GM12865 (cell line): ENCODE results near the gene PPFIA2.

Experiments
- DNase-seq: peaks from one replicate; pipeline ENCODE4 v3.0.0; 2010; ENCODE audit warnings: low read depth
- H3K4me3 ChIP-seq: 2 replicates; pipeline ENCODE4 v1.5.1; 2011; ENCODE audit warnings: mild to moderate bottlenecking, low read depth, low read length, control low read depth
- TF ChIP-seq, protein P1 (sequence below): IDR thresholded peaks from 2 replicates; pipeline ENCODE4 v1.5.1; 2011; ENCODE audit warnings: low read length, control low read depth, low read depth, inconsistent platforms; ENCODE audit not compliant: insufficient read depth; ENCODE audit errors: missing control alignments

The PPFIA2 gene

DNA sequence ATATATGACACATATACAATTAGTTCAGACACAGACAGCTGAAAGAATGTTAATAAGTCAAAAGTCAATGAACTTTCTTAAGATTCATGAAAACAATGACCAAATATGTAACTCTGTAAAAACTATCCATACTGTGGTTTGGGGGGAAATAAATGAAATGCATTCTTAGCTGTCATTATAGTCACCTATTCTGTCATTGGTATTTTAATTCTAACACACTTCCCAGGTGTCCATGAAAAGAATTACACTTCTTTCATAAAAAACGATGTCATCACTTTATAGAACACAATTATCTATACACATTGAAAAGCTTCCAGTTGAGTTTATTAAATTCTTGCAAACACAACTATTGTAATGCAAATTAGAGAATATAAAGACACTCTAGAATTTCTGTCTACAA lies 35.8 kb downstream of the PPFIA2 start:
- TF ChIP-seq, protein P1, sequence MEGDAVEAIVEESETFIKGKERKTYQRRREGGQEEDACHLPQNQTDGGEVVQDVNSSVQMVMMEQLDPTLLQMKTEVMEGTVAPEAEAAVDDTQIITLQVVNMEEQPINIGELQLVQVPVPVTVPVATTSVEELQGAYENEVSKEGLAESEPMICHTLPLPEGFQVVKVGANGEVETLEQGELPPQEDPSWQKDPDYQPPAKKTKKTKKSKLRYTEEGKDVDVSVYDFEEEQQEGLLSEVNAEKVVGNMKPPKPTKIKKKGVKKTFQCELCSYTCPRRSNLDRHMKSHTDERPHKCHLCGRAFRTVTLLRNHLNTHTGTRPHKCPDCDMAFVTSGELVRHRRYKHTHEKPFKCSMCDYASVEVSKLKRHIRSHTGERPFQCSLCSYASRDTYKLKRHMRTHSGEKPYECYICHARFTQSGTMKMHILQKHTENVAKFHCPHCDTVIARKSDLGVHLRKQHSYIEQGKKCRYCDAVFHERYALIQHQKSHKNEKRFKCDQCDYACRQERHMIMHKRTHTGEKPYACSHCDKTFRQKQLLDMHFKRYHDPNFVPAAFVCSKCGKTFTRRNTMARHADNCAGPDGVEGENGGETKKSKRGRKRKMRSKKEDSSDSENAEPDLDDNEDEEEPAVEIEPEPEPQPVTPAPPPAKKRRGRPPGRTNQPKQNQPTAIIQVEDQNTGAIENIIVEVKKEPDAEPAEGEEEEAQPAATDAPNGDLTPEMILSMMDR, result no peak

DNA sequence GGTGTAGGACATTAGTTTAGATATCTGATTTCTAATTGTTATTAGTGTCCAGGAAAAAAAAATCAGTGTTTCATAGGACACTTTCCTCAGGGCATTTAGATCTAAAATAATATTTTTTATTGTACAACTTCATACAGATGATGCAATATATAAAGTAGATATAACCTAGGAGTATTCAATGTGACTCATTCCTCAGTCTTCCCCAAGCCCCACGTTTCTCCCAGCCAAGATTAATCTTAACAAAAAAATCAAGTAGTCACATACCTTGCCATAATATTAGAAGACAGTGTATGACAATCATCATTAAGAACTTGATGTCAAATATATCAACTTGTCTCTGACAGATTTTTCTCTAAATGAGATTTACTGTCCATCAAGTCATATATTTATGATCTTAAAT lies 37.1 kb downstream of the PPFIA2 start:
- no peak overlapping the region for H3K4me3 ChIP-seq
- DNase-seq, result no peak
- TF ChIP-seq, protein P1, result no peak

More for the DNA sequence above, 35.8 kb downstream of the PPFIA2 start:
- DNase-seq, result no peak
- no peak overlapping the region for H3K4me3 ChIP-seq

DNA sequence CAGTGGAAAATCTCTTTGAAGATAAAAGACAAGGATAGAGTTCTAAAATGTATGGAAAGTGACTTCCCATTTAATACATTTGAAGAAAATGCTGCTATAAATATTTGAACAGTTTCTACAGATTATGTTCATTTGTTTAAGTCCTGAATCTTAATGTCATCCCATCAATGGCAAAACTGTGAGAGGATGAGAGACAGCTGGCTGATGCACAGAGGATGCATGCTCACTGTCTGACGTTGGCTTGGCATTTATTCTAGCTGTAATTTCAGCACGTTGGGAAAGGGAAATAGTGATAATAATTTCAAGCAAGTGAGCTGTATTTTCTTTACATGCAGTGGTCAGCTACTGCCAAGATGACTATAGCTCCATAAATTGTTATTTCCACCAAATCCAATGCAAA lies 40.5 kb downstream of the PPFIA2 start:
- no peak overlapping the region for H3K4me3 ChIP-seq
- DNase-seq, result no peak
- TF ChIP-seq, protein P1, result no peak

DNA sequence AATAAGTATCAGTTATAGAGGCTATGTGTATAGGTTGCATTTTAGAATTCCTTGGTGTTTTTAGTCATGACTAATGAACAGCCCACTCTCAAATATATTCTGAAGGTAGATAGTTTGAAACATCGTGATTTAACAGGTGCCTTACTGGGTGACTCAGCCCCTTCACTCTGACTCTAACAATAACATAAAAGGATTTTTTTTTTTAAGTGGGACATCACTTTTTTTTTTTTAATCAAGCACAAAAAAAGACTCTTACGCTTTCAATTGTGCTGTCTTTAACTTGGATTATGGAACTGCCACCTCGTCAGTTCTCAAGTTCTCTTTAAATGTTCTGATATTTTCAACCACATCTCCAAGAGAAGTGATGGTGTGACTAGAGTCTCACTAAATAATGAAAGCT lies 46.6 kb downstream of the PPFIA2 start:
- no peak overlapping the region for H3K4me3 ChIP-seq
- DNase-seq, result no peak
- TF ChIP-seq, protein P1, result no peak

DNA sequence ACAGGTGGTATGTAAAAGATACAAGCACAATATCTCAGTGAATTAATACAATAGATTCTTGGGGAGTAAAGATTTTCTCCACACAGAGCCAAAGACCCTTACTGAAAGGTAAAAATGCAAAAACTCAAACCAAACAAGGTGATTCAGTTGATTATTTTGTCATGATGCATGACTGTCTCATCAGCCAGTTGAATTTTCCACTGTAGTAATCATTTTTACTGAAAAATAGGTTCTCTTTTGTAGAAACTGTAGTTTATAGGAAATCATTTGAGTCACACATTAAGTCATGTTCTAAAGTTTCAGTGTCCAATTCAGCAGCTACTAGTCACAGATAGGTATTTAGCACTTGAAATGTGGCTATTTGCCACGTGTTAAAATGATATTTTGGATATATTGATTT lies 53.6 kb downstream of the PPFIA2 start:
- no peak for DNase-seq
- no peak overlapping the region for H3K4me3 ChIP-seq
- TF ChIP-seq, protein P1, result no peak

DNA sequence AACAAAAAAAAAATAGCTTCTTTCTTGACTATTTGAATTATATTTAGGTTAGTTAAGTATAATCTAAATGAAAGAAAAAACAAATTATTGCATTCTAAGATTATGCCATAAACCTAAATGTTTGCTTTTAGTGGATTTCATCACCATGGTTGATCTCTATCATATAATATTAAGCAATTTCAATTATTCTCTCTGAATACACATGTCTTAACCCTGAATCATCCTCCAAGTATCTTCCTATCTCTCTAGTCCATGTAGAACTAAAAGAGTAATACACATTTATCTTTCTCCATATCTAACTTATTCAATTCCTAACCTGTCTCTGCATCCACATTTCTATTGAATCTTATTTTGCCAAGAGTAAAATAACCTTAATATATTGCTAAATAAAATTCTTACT lies 59.6 kb downstream of the PPFIA2 start:
- DNase-seq, result no peak
- TF ChIP-seq, protein P1, result no peak
- no peak overlapping the region for H3K4me3 ChIP-seq

DNA sequence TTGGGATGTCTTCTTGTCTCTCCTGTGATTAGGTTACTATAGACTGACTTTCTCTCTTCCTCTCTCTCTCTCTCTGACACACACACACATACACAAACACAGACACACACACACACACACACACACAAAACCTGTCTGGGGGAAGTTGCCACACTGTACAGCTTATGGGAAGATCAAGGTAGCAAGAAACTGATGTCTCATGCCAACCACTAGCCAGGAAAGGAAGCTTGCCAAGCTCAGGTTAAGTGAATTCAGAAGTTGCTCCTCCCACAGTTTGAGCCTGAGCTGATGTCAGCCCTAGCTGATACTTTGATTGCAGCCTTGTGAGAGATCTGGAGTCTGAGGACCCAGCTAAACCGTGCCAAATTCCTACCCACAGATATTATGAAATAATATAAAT lies 67.1 kb downstream of the PPFIA2 start:
- no peak overlapping the region for H3K4me3 ChIP-seq
- TF ChIP-seq, protein P1, result no peak
- no peak for DNase-seq
